IPS-18a (cell line): ENCODE measurements around the gene CUBN.

Experiments
- H3K27ac ChIP-seq: one replicate; pipeline ENCODE4 v1.5.1; 2013; ENCODE audit warnings: low read length
- H3K27me3 ChIP-seq: one replicate; pipeline ENCODE4 v1.6.1; 2013; ENCODE audit warnings: mild to moderate bottlenecking, low read length; ENCODE audit not compliant: control insufficient read depth, insufficient read depth
- H3K36me3 ChIP-seq: one replicate; pipeline ENCODE4 v1.6.1; 2013; ENCODE audit warnings: low read depth, low read length; ENCODE audit not compliant: control insufficient read depth
- H3K4me1 ChIP-seq: one replicate; pipeline ENCODE4 v1.6.1; 2013; ENCODE audit warnings: low read depth, low read length; ENCODE audit not compliant: control insufficient read depth
- H3K4me3 ChIP-seq: one replicate; pipeline ENCODE4 v1.5.1; 2013; ENCODE audit warnings: low read length
- H3K9ac ChIP-seq: one replicate; pipeline ENCODE4 v1.6.1; 2013; ENCODE audit warnings: mild to moderate bottlenecking, low read length, moderate library complexity
- H3K9me3 ChIP-seq: one replicate; pipeline ENCODE4 v1.6.1; 2013; ENCODE audit warnings: low read depth, low read length; ENCODE audit not compliant: control insufficient read depth

CUBN gene

GRCh38 chr10:17157024-17157423 is 27.4 kb upstream of the CUBN start:
- Histone ChIP-seq H3K27ac (no peak overlapping the region), H3K9ac (no peak overlapping the region), H3K4me3 (no peak overlapping the region), H3K27me3 (no peaks in the 10 kb centered on the region), H3K9me3 (no peaks in the 10 kb centered on the region), H3K4me1 (no peaks in the 10 kb centered on the region), H3K36me3 (no peaks in the 10 kb centered on the region)

- Histone ChIP-seq H3K27me3 (no peaks in the 10 kb centered on the region), H3K4me1 (no peaks in the 10 kb centered on the region), H3K36me3 (no peaks in the 10 kb centered on the region), H3K9ac (no peak overlapping the region), H3K27ac (no peak overlapping the region), H3K4me3 (no peak overlapping the region), H3K9me3 (no peaks in the 10 kb centered on the region)
Measured at GRCh38 chr10:17155826-17156225, 26.2 kb upstream of the CUBN start.

GRCh38 chr10:17154116-17154515 is 24.5 kb upstream of the CUBN start:
- no peaks in the 10 kb centered on the region for H3K27me3 ChIP-seq
- no peak overlapping the region for H3K9ac ChIP-seq
- H3K36me3 ChIP-seq: no peaks in the 10 kb centered on the region
- no peak overlapping the region for H3K4me3 ChIP-seq
- no peaks in the 10 kb centered on the region for H3K9me3 ChIP-seq
- H3K4me1 ChIP-seq: no peaks in the 10 kb centered on the region
- H3K27ac ChIP-seq: no peak overlapping the region

GRCh38 chr10:17153321-17153720 is 23.7 kb upstream of the CUBN start:
- Histone ChIP-seq H3K27ac (no peak overlapping the region), H3K36me3 (no peaks in the 10 kb centered on the region), H3K9me3 (no peaks in the 10 kb centered on the region), H3K4me3 (no peak overlapping the region), H3K9ac (no peak overlapping the region), H3K4me1 (no peaks in the 10 kb centered on the region), H3K27me3 (no peaks in the 10 kb centered on the region)

- Histone ChIP-seq H3K4me1 (no peaks in the 10 kb centered on the region), H3K27me3 (no peaks in the 10 kb centered on the region), H3K4me3 (no peak overlapping the region), H3K36me3 (no peaks in the 10 kb centered on the region), H3K9me3 (no peaks in the 10 kb centered on the region), H3K27ac (no peak overlapping the region), H3K9ac (no peak overlapping the region)
Measured at GRCh38 chr10:17151716-17152115, 22.1 kb upstream of the CUBN start.

- H3K9ac ChIP-seq: no peak overlapping the region
- no peaks in the 10 kb centered on the region for H3K4me1 ChIP-seq
- H3K27me3 ChIP-seq: no peaks in the 10 kb centered on the region
- H3K9me3 ChIP-seq: no peaks in the 10 kb centered on the region
- H3K36me3 ChIP-seq: no peaks in the 10 kb centered on the region
- H3K27ac ChIP-seq: no peak overlapping the region
- H3K4me3 ChIP-seq: no peak overlapping the region
Measured at GRCh38 chr10:17147884-17148489, 18.4 kb upstream of the CUBN start.

- H3K9ac ChIP-seq: no peak overlapping the region
- H3K27me3 ChIP-seq: no peaks in the 10 kb centered on the region
- H3K4me1 ChIP-seq: no peaks in the 10 kb centered on the region
- H3K36me3 ChIP-seq: no peaks in the 10 kb centered on the region
- no peak overlapping the region for H3K4me3 ChIP-seq
- H3K27ac ChIP-seq: no peak overlapping the region
- no peaks in the 10 kb centered on the region for H3K9me3 ChIP-seq
Measured at GRCh38 chr10:17146892-17147291, 17.3 kb upstream of the CUBN start.

- Histone ChIP-seq H3K27ac (no peak overlapping the region), H3K4me1 (no peaks in the 10 kb centered on the region), H3K9me3 (no peaks in the 10 kb centered on the region), H3K36me3 (no peaks in the 10 kb centered on the region), H3K9ac (no peak overlapping the region), H3K4me3 (no peak overlapping the region), H3K27me3 (no peaks in the 10 kb centered on the region)
Measured at GRCh38 chr10:17145239-17145638, 15.6 kb upstream of the CUBN start.

GRCh38 chr10:17144757-17145156 is 15.1 kb upstream of the CUBN start:
- Histone ChIP-seq H3K4me1 (no peaks in the 10 kb centered on the region), H3K9ac (no peak overlapping the region), H3K36me3 (no peaks in the 10 kb centered on the region), H3K9me3 (no peaks in the 10 kb centered on the region), H3K27me3 (no peaks in the 10 kb centered on the region), H3K4me3 (no peak overlapping the region), H3K27ac (no peak overlapping the region)

GRCh38 chr10:17144032-17144431 is 14.4 kb upstream of the CUBN start:
- no peaks in the 10 kb centered on the region for H3K4me1 ChIP-seq
- no peak overlapping the region for H3K4me3 ChIP-seq
- H3K27ac ChIP-seq: no peak overlapping the region
- no peaks in the 10 kb centered on the region for H3K9me3 ChIP-seq
- no peak overlapping the region for H3K9ac ChIP-seq
- no peaks in the 10 kb centered on the region for H3K27me3 ChIP-seq
- H3K36me3 ChIP-seq: no peaks in the 10 kb centered on the region

- Histone ChIP-seq H3K9ac (no peak overlapping the region), H3K4me3 (no peak overlapping the region), H3K4me1 (no peaks in the 10 kb centered on the region), H3K27me3 (no peaks in the 10 kb centered on the region), H3K9me3 (no peaks in the 10 kb centered on the region), H3K27ac (no peak overlapping the region), H3K36me3 (no peaks in the 10 kb centered on the region)
Measured at GRCh38 chr10:17143055-17143690, 13.6 kb upstream of the CUBN start.

GRCh38 chr10:17141504-17142229 is 12.1 kb upstream of the CUBN start:
- Histone ChIP-seq H3K36me3 (no peaks in the 10 kb centered on the region), H3K4me3 (no peak overlapping the region), H3K9me3 (no peaks in the 10 kb centered on the region), H3K27me3 (no peaks in the 10 kb centered on the region), H3K9ac (no peak overlapping the region), H3K27ac (no peak overlapping the region), H3K4me1 (no peaks in the 10 kb centered on the region)
